Gastroesophageal sphincter (tissue), 3 donors: Measurements from ENCODE around the gene PHKG2.

Experiments
- CTCF ChIP-seq, 4 experiments: fragments of 200-600 bp in 2 of 4; fragments of 450-650 bp in 2 of 4; sonication (generic) in 1 of 4; IDR thresholded peaks; one replicate each; pipeline ENCODE4 v1.5.1; 2017 to 2019; ENCODE audit warnings: antibody characterized with exemption in 4 of 4, mild to moderate bottlenecking in 2 of 4, moderate library complexity in 2 of 4
- POLR2AphosphoS5 ChIP-seq: sonication (generic); formaldehyde crosslinking; IDR thresholded peaks from one replicate; pipeline ENCODE4 v1.6.1; 2017; ENCODE audit warnings: antibody characterized with exemption

- TF ChIP-seq POLR2AphosphoS5 (peak; percentile 31), CTCF (IDR thresholded peaks at IDR 0.05) (no peak)
Measured at GRCh38 chr16:30698816-30699614, 49.2 kb upstream of the PHKG2 start, which contains the start of gene SRCAP.
